Sigmoid colon (tissue), 4 donors: ENCODE data around the gene TMTC2.

Experiments
- CTCF ChIP-seq, 4 experiments: fragments of 450-650 bp in 3 of 4; fragments of 200-600 bp in 1 of 4; IDR thresholded peaks; one replicate each; pipeline ENCODE4 v1.5.1; 2016 to 2019; ENCODE audit warnings: antibody characterized with exemption in 4 of 4, mild to moderate bottlenecking in 3 of 4, moderate library complexity in 2 of 4
- POLR2AphosphoS5 ChIP-seq, 4 donors: sonication (generic); formaldehyde crosslinking; IDR thresholded peaks; one replicate each; pipeline ENCODE4 v1.6.1; 2017; ENCODE audit warnings: antibody characterized with exemption in 4 of 4

DNA sequence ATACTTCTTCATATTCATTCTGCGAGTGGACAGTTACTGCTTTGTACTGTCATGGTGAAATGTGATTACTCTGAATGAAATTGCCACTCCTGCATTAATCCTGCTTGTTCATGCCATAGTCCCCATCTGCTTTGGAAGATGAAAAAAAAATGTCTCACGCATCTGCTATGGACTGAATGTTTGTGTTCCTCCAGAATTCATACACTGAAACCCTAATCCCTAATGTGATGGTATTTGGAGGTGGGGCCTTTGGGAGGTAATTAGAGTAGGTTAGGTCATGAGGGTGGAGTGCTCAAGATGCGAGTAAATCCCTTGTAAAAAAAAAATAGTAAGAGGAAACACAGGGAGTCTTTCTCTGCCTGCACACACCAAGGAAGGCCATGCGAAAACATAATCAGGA lies 427.2 kb downstream of the TMTC2 start:
- TF ChIP-seq CTCF (IDR thresholded peaks at IDR 0.05), result no peak
- TF ChIP-seq POLR2AphosphoS5 (IDR thresholded peaks at IDR 0.05), result no peak
